Neuronal stem cell (in vitro differentiated cells): Measurements from ENCODE around the gene KLF9.

Experiments used
- DNase-seq: peaks from one replicate; pipeline ENCODE4 v3.0.0-alpha.2; 2013; ENCODE audit warnings: low spot score
- H2AFZ ChIP-seq: one replicate; pipeline ENCODE4 v1.6.1; 2013; ENCODE audit warnings: mild to moderate bottlenecking, low read length, inconsistent platforms
- H2AK5ac ChIP-seq: 2 replicates; pipeline ENCODE4 v1.6.1; 2013; ENCODE audit warnings: low read depth, mild to moderate bottlenecking, inconsistent platforms, low read length, moderate library complexity, mixed read lengths
- H2BK120ac ChIP-seq: 2 replicates; pipeline ENCODE4 v1.6.1; 2013; ENCODE audit warnings: low read depth, mild to moderate bottlenecking, inconsistent platforms, low read length, moderate library complexity, mixed read lengths
- H2BK12ac ChIP-seq: one replicate; pipeline ENCODE4 v1.6.1; 2013; ENCODE audit warnings: low read length, inconsistent platforms
- H2BK15ac ChIP-seq: 2 replicates; pipeline ENCODE4 v1.6.1; 2013; ENCODE audit warnings: mild to moderate bottlenecking, low read length, inconsistent platforms, mixed read lengths
- H2BK5ac ChIP-seq: one replicate; pipeline ENCODE4 v1.6.1; 2013; ENCODE audit warnings: inconsistent platforms, mild to moderate bottlenecking, low read length, moderate library complexity
- H3K14ac ChIP-seq: one replicate; pipeline ENCODE4 v1.6.1; 2013; ENCODE audit warnings: low read length, inconsistent platforms
- H3K18ac ChIP-seq: 2 replicates; pipeline ENCODE4 v1.6.1; 2013; ENCODE audit warnings: low read length, inconsistent platforms
- H3K23ac ChIP-seq: 2 replicates; pipeline ENCODE4 v1.6.1; 2013; ENCODE audit warnings: low read depth, mild to moderate bottlenecking, mixed read lengths, low read length, inconsistent platforms; ENCODE audit not compliant: poor library complexity
- H3K27ac ChIP-seq: replicated peaks from 3 replicates; pipeline ENCODE4 v1.5.1; 2013; ENCODE audit warnings: low read length, inconsistent platforms
- H3K27me3 ChIP-seq, 3 experiments: 2 replicates each; pipeline ENCODE4 v1.6.1; 2013; ENCODE audit warnings: low read length in 3 of 3, mild to moderate bottlenecking in 2 of 3, inconsistent platforms in 1 of 3, low read depth in 1 of 3, mixed read lengths in 1 of 3, moderate library complexity in 1 of 3; ENCODE audit not compliant: control insufficient read depth in 3 of 3, insufficient read depth in 3 of 3
- H3K36me3 ChIP-seq, 2 donors: replicated peaks in 1 of 2; 2 replicates each; pipeline ENCODE4 v1.6.1; 2013; ENCODE audit warnings: low read length in 2 of 2; ENCODE audit not compliant: control insufficient read depth in 2 of 2, insufficient read depth in 2 of 2
- H3K4ac ChIP-seq: 2 replicates; pipeline ENCODE4 v1.6.1; 2013; ENCODE audit warnings: inconsistent platforms, mild to moderate bottlenecking, low read length, moderate library complexity
- H3K4me1 ChIP-seq, 2 donors: 1 replicate in 1 of 2; 2 replicates in 1 of 2; pipeline ENCODE4 v1.6.1; 2013; ENCODE audit warnings: low read length in 2 of 2, low read depth in 1 of 2; ENCODE audit not compliant: control insufficient read depth in 2 of 2, insufficient read depth in 1 of 2
- H3K4me2 ChIP-seq: one replicate; pipeline ENCODE4 v1.6.1; 2013; ENCODE audit warnings: mild to moderate bottlenecking, low read length, inconsistent platforms; ENCODE audit not compliant: insufficient read depth, poor library complexity, severe bottlenecking
- H3K4me3 ChIP-seq, 2 donors: 2 replicates each; pipeline ENCODE4 v1.5.1; 2013; ENCODE audit warnings: low read length in 2 of 2, mild to moderate bottlenecking in 2 of 2, inconsistent platforms in 1 of 2, moderate library complexity in 1 of 2
- H3K79me1 ChIP-seq: one replicate; pipeline ENCODE4 v1.6.1; 2013; ENCODE audit warnings: low read depth, mild to moderate bottlenecking, inconsistent platforms, low read length, moderate library complexity
- H3K9ac ChIP-seq: one replicate; pipeline ENCODE4 v1.6.1; 2013; ENCODE audit warnings: mild to moderate bottlenecking, low read depth, low read length, inconsistent platforms; ENCODE audit not compliant: poor library complexity
- H3K9me3 ChIP-seq, 2 donors: replicated peaks in 1 of 2; 2 replicates each; pipeline versions ENCODE3 to v1.6.1; 2013; ENCODE audit warnings: low read length in 2 of 2, mild to moderate bottlenecking in 2 of 2, inconsistent platforms in 1 of 2, low read depth in 1 of 2, mixed read lengths in 1 of 2, moderate library complexity in 1 of 2; ENCODE audit not compliant: control insufficient read depth in 2 of 2, insufficient read depth in 1 of 2
- H4K8ac ChIP-seq: one replicate; pipeline ENCODE4 v1.6.1; 2013; ENCODE audit warnings: low read depth, mild to moderate bottlenecking, inconsistent platforms, low read length, moderate library complexity
- H4K91ac ChIP-seq: one replicate; pipeline ENCODE4 v1.6.1; 2013; ENCODE audit warnings: low read length, low read depth, mild to moderate bottlenecking, inconsistent platforms; ENCODE audit not compliant: poor library complexity
- WGBS, 2 donors: extraction: QIAGEN DNeasy Blood & Tissue Kit; methylation state at CpG; one replicate each; pipeline ENCODE4 v1.1.7; 2013; ENCODE audit warnings: missing lambda C conversion rate in 2 of 2, mixed read lengths in 1 of 2; ENCODE audit not compliant: insufficient read length in 2 of 2, insufficient replicate concordance in 1 of 2; ENCODE audit errors: extremely low coverage in 2 of 2; 5-methylcytosine and 5-hydroxymethylcytosine counted together

KLF9 gene

GRCh38 chr9:70455993-70456704 lies 41.7 kb upstream of the KLF9 start:
- Histone ChIP-seq H3K14ac (no peak overlapping the region), H3K27me3 (peaks cover 0 to 7% (median 0%) of the 10 kb centered on the region in 3 experiments), H3K4ac (no peak overlapping the region), H3K36me3 (no peaks in the 10 kb centered on the region), H3K79me1 (no peaks in the 10 kb centered on the region), H2BK15ac (no peak overlapping the region), H2BK12ac (no peak overlapping the region), H4K91ac (no peak overlapping the region), H3K9me3 (no peaks in the 10 kb centered on the region), H3K23ac (no peak overlapping the region), H2AK5ac (no peak overlapping the region), H2AFZ (no peak overlapping the region), H3K9ac (no peak overlapping the region), H3K27ac (no peak overlapping the region), H2BK120ac (no peak overlapping the region), H3K4me1 (no peaks in the 10 kb centered on the region), H3K18ac (no peak overlapping the region), H3K4me2 (no peak overlapping the region), H3K4me3 (no peak overlapping the region), H2BK5ac (no peak overlapping the region), H4K8ac (no peak overlapping the region)
- 100% methylated on average over 2 of the region's 7 CpGs; no CpG with 5 or more reads in 1 of the 2 donors for WGBS, 2 donors
- no peak for DNase-seq

- H3K4ac ChIP-seq: no peak overlapping the region
- H3K4me2 ChIP-seq: no peak overlapping the region
- H2BK120ac ChIP-seq: no peak overlapping the region
- H2AK5ac ChIP-seq: no peak overlapping the region
- no CpG with 5 or more reads among the region's 3 CpGs for WGBS, 2 donors
- no peak overlapping the region for H3K27ac ChIP-seq
- H3K27me3 ChIP-seq: peaks cover 0 to 10% (median 0%) of the 10 kb centered on the region in 3 experiments
- DNase-seq: no peak
- H4K8ac ChIP-seq: no peak overlapping the region
- H3K18ac ChIP-seq: no peak overlapping the region
- H2BK15ac ChIP-seq: peak overlapping the region; percentile 84
- no peak overlapping the region for H2AFZ ChIP-seq
- H4K91ac ChIP-seq: no peak overlapping the region
- no peak overlapping the region for H3K9ac ChIP-seq
- H2BK5ac ChIP-seq: no peak overlapping the region
- no peak overlapping the region for H3K4me3 ChIP-seq
- no peaks in the 10 kb centered on the region for H3K9me3 ChIP-seq
- H3K4me1 ChIP-seq: no peaks in the 10 kb centered on the region
- H3K79me1 ChIP-seq: no peaks in the 10 kb centered on the region
- H3K23ac ChIP-seq: no peak overlapping the region
- H3K36me3 ChIP-seq: no peaks in the 10 kb centered on the region
- no peak overlapping the region for H2BK12ac ChIP-seq
- H3K14ac ChIP-seq: no peak overlapping the region
These were observed 37.9 kb upstream of the KLF9 start for GRCh38 chr9:70452365-70452764.

- no peak for DNase-seq
- WGBS, 2 donors: no CpG with 5 or more reads among the region's 5 CpGs
- H3K27me3 ChIP-seq: peaks cover 0 to 10% (median 0%) of the 10 kb centered on the region in 3 experiments
These were observed 37.3 kb upstream of the KLF9 start for GRCh38 chr9:70451765-70452164.

GRCh38 chr9:70450738-70451137 lies 36.3 kb upstream of the KLF9 start:
- Histone ChIP-seq H3K4me1 (no peaks in the 10 kb centered on the region), H3K4me3 (no peak overlapping the region), H2BK120ac (no peak overlapping the region), H4K8ac (no peak overlapping the region), H3K4me2 (no peak overlapping the region), H3K27me3 (peaks cover 0 to 2% (median 0%) of the 10 kb centered on the region in 3 experiments), H2BK15ac (no peak overlapping the region), H3K36me3 (no peaks in the 10 kb centered on the region), H2BK12ac (no peak overlapping the region), H3K27ac (no peak overlapping the region), H3K4ac (no peak overlapping the region), H3K9me3 (no peaks in the 10 kb centered on the region), H2BK5ac (no peak overlapping the region), H3K14ac (no peak overlapping the region), H3K79me1 (no peaks in the 10 kb centered on the region), H2AK5ac (no peak overlapping the region), H2AFZ (no peak overlapping the region), H4K91ac (no peak overlapping the region), H3K9ac (no peak overlapping the region), H3K18ac (no peak overlapping the region), H3K23ac (no peak overlapping the region)
- DNase-seq: no peak
- WGBS, 2 donors: no CpG with 5 or more reads among the region's 5 CpGs

More at GRCh38 chr9:70451765-70452164, 37.3 kb upstream of the KLF9 start:
- Histone ChIP-seq H2BK12ac (no peak overlapping the region), H3K27ac (no peak overlapping the region), H2BK5ac (no peak overlapping the region), H3K9ac (no peak overlapping the region), H2BK15ac (no peak overlapping the region), H3K4me1 (no peaks in the 10 kb centered on the region), H3K9me3 (no peaks in the 10 kb centered on the region), H4K8ac (no peak overlapping the region), H3K36me3 (no peaks in the 10 kb centered on the region), H3K23ac (no peak overlapping the region), H2BK120ac (no peak overlapping the region), H2AK5ac (no peak overlapping the region), H3K4me3 (no peak overlapping the region), H2AFZ (no peak overlapping the region), H3K79me1 (no peaks in the 10 kb centered on the region), H4K91ac (no peak overlapping the region), H3K14ac (no peak overlapping the region), H3K18ac (no peak overlapping the region), H3K4me2 (no peak overlapping the region), H3K4ac (no peak overlapping the region)
